ENCODE results near the gene TEKTIP1. TPM values are rescaled to one million over a fixed set of nuclear protein-coding genes. Genes with fewer than 3 reads are reported as not detected.

Gene TEKTIP1
- total RNA-seq, 1 donor from 2014 or later = 0.68 TPM

DNA sequence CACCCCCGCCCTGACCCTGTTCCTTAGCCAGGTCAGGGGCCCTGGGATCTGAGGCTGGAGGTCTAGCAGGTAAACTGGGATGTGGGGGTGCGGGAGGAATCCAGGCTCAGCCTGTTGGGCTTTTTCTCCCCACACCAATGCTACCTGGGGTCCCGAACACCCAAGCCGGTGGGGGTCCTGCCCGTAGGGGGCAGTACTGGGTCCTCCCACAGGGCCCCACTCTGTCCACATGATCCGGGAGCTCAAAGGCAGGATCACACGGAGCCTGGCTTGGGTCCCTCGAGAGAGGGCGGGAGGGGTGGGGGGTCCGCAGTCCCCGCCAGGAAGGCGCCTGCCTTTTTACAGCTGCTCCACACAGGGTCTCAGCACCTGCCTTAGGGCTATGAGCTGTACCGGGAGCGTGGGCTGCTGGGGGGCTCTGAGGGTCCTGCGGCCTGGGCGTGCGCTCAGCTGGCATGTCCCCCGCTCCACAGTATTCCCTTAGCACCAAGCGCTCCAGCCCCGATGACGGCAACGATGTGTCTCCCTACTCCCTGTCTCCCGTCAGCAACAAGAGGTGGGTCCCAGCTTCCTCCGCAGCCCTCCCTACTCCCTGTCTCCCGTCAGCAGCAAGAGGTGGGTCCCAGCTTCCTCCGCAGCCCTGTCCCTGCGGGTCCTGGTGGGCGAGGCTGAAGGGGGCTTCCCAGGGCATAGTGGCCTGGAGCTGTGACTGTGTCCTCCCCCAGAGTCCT lies 12.3 kb upstream of the TEKTIP1 start:
- no peaks in the 10 kb centered on the region for H3K4me1 Mint-ChIP-seq (ENCODE audit: low read depth, unreplicated experiment)
- H3K27ac Mint-ChIP-seq (ENCODE audit: unreplicated experiment) = no peak overlapping the region
- Histone ChIP-seq H3K27me3 (ENCODE audit: insufficient read depth, low read length) (no peaks in the 10 kb centered on the region), H2AFZ (ENCODE audit: low read depth, low read length) (no peak overlapping the region), H3K4me1 (ENCODE audit: insufficient read depth, low read length) (no peaks in the 10 kb centered on the region), H4K20me1 (ENCODE audit: insufficient read depth, low read length) (peaks cover 65% of the 10 kb centered on the region), H3K4me3 (ENCODE audit: insufficient read depth, low read depth, low read length) (no peak overlapping the region), H3K9me3 (ENCODE audit: insufficient read depth, low read depth, low read length) (no peaks in the 10 kb centered on the region), H3K9ac (ENCODE audit: low read length) (no peak overlapping the region), H3K79me2 (ENCODE audit: insufficient read depth, low read length) (peaks cover 41% of the 10 kb centered on the region), H3K27ac (ENCODE audit: low read depth, low read length) (no peak overlapping the region), H3K36me3 (ENCODE audit: insufficient read depth, low read length) (peaks cover 4% of the 10 kb centered on the region), H3K4me2 (ENCODE audit: low read length) (no peak overlapping the region)
- H3K36me3 Mint-ChIP-seq (ENCODE audit: low read depth, unreplicated experiment) = peaks cover 6% of the 10 kb centered on the region
- H3K4me3 Mint-ChIP-seq (ENCODE audit: unreplicated experiment) = no peak overlapping the region
- TF ChIP-seq, protein P1, sequence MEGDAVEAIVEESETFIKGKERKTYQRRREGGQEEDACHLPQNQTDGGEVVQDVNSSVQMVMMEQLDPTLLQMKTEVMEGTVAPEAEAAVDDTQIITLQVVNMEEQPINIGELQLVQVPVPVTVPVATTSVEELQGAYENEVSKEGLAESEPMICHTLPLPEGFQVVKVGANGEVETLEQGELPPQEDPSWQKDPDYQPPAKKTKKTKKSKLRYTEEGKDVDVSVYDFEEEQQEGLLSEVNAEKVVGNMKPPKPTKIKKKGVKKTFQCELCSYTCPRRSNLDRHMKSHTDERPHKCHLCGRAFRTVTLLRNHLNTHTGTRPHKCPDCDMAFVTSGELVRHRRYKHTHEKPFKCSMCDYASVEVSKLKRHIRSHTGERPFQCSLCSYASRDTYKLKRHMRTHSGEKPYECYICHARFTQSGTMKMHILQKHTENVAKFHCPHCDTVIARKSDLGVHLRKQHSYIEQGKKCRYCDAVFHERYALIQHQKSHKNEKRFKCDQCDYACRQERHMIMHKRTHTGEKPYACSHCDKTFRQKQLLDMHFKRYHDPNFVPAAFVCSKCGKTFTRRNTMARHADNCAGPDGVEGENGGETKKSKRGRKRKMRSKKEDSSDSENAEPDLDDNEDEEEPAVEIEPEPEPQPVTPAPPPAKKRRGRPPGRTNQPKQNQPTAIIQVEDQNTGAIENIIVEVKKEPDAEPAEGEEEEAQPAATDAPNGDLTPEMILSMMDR (IDR thresholded peaks at IDR 0.05; ENCODE audit: insufficient read depth, low read depth, low read length) = no peak
- no peak for TF ChIP-seq EZH2 (IDR thresholded peaks at IDR 0.05; ENCODE audit: insufficient read depth, low read length)
- DNase-seq (ENCODE audit: low read depth) (no peak), FAIRE-seq (no peak)
- H3K27me3 Mint-ChIP-seq (ENCODE audit: low read depth, unreplicated experiment) = no peaks in the 10 kb centered on the region
- H3K9me3 Mint-ChIP-seq (ENCODE audit: unreplicated experiment) = no peaks in the 10 kb centered on the region

DNA sequence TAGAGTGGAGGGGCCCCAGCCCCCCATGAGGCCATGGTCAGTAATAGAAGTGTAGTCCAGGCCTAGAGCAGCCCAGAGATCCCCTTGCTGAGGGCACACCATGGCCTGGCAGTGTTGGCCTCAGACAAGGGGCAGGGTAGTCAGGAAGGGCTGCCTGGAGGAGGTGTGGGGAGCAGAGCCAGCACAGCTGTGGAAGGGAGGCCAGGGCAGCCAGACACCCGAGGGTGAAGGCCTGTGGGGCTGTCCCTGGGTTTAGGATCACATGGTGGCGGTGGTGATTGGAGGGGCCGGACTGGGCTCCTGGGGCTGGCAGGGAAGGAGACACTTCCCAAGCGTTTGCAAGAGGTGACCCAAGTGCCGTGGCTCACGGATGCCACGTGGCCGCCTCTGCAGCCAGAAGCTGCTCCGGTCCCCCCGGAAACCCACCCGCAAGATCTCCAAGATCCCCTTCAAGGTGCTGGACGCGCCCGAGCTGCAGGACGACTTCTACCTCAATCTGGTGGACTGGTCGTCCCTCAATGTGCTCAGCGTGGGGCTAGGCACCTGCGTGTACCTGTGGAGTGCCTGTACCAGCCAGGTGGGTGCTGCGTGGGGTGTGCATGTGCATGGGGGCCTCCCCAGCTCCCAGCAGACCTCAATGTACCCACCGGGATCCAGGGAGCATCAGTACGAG lies 11.6 kb upstream of the TEKTIP1 start:
- H3K9me3 Mint-ChIP-seq (ENCODE audit: unreplicated experiment) = no peaks in the 10 kb centered on the region
- peaks cover 6% of the 10 kb centered on the region for H3K36me3 Mint-ChIP-seq (ENCODE audit: low read depth, unreplicated experiment)
- Histone ChIP-seq H3K4me3 (ENCODE audit: insufficient read depth, low read depth, low read length) (no peak overlapping the region), H3K4me1 (ENCODE audit: insufficient read depth, low read length) (no peaks in the 10 kb centered on the region), H3K36me3 (ENCODE audit: insufficient read depth, low read length) (peaks cover 4% of the 10 kb centered on the region), H3K79me2 (ENCODE audit: insufficient read depth, low read length) (peaks cover 34% of the 10 kb centered on the region), H3K9ac (ENCODE audit: low read length) (no peak overlapping the region), H3K27me3 (ENCODE audit: insufficient read depth, low read length) (no peaks in the 10 kb centered on the region), H3K4me2 (ENCODE audit: low read length) (no peak overlapping the region), H3K9me3 (ENCODE audit: insufficient read depth, low read depth, low read length) (no peaks in the 10 kb centered on the region), H4K20me1 (ENCODE audit: insufficient read depth, low read length) (peaks cover 59% of the 10 kb centered on the region), H2AFZ (ENCODE audit: low read depth, low read length) (no peak overlapping the region), H3K27ac (ENCODE audit: low read depth, low read length) (no peak overlapping the region)
- H3K4me1 Mint-ChIP-seq (ENCODE audit: low read depth, unreplicated experiment) = no peaks in the 10 kb centered on the region
- no peak for FAIRE-seq
- TF ChIP-seq, protein P1 (IDR thresholded peaks at IDR 0.05; ENCODE audit: insufficient read depth, low read depth, low read length) = no peak
- TF ChIP-seq EZH2 (IDR thresholded peaks at IDR 0.05; ENCODE audit: insufficient read depth, low read length) = no peak
- DNase-seq (ENCODE audit: low read depth) = no peak
- H3K27me3 Mint-ChIP-seq (ENCODE audit: low read depth, unreplicated experiment) = no peaks in the 10 kb centered on the region
- no peak overlapping the region for H3K27ac Mint-ChIP-seq (ENCODE audit: unreplicated experiment)
- no peak overlapping the region for H3K4me3 Mint-ChIP-seq (ENCODE audit: unreplicated experiment)

DNA sequence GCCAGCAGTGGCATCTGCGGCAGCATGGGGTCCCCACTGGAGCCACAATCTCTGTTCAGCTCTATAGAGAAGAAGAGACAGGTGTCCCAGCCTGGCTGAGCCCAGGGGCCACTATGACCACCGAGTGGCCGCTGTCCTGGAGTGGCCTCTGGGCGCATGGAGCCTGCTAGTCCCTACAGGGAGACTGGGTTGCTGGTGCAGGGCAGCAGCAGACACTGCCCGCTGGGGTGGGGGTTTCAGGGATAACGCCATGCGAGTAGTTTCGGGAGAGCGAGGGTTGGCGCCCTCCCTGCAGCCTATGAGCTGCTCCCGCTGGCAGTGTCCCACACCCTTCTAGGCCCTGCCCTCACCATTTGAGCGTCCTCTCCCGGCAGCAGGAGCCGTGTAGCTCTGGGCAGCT lies 10.9 kb upstream of the TEKTIP1 start:
- FAIRE-seq (no peak), DNase-seq (ENCODE audit: low read depth) (no peak)
- Mint-ChIP-seq H3K4me1 (ENCODE audit: low read depth, unreplicated experiment) (no peaks in the 10 kb centered on the region), H3K9me3 (ENCODE audit: unreplicated experiment) (no peaks in the 10 kb centered on the region), H3K27ac (ENCODE audit: unreplicated experiment) (no peak overlapping the region), H3K4me3 (ENCODE audit: unreplicated experiment) (no peak overlapping the region), H3K36me3 (ENCODE audit: low read depth, unreplicated experiment) (peaks cover 8% of the 10 kb centered on the region), H3K27me3 (ENCODE audit: low read depth, unreplicated experiment) (no peaks in the 10 kb centered on the region)
- Histone ChIP-seq H3K9me3 (ENCODE audit: insufficient read depth, low read depth, low read length) (no peaks in the 10 kb centered on the region), H3K36me3 (ENCODE audit: insufficient read depth, low read length) (peaks cover 4% of the 10 kb centered on the region), H4K20me1 (ENCODE audit: insufficient read depth, low read length) (peaks cover 52% of the 10 kb centered on the region), H3K9ac (ENCODE audit: low read length) (no peak overlapping the region), H2AFZ (ENCODE audit: low read depth, low read length) (no peak overlapping the region), H3K4me2 (ENCODE audit: low read length) (no peak overlapping the region), H3K79me2 (ENCODE audit: insufficient read depth, low read length) (peaks cover 28% of the 10 kb centered on the region), H3K4me1 (ENCODE audit: insufficient read depth, low read length) (no peaks in the 10 kb centered on the region), H3K27ac (ENCODE audit: low read depth, low read length) (no peak overlapping the region), H3K27me3 (ENCODE audit: insufficient read depth, low read length) (no peaks in the 10 kb centered on the region), H3K4me3 (ENCODE audit: insufficient read depth, low read depth, low read length) (no peak overlapping the region)
- no peak for TF ChIP-seq EZH2 (IDR thresholded peaks at IDR 0.05; ENCODE audit: insufficient read depth, low read length)
- TF ChIP-seq, protein P1 (IDR thresholded peaks at IDR 0.05; ENCODE audit: insufficient read depth, low read depth, low read length) = no peak
